HFF-Myc (cell line): ENCODE measurements around the gene HCAR1.

ENCODE experiments used
- DNase-seq: peaks from one replicate; pipeline ENCODE4 v3.0.0-alpha.2; 2011; ENCODE audit warnings: low read depth; ENCODE audit errors: extremely low read depth
- H3K4me3 ChIP-seq: replicated peaks from 2 replicates; pipeline ENCODE4 v1.5.1; 2011; ENCODE audit warnings: low read depth, mild to moderate bottlenecking, control low read depth, low read length
- CTCF ChIP-seq: IDR thresholded peaks from 2 replicates; pipeline ENCODE4 v1.5.1; 2012; ENCODE audit warnings: mild to moderate bottlenecking, low read depth, low read length, control low read depth; ENCODE audit errors: missing control alignments

The HCAR1 gene

GRCh38 chr12:122732170-122732569 is 1.5 kb upstream of the HCAR1 start:
- DNase-seq, result no peak
- H3K4me3 ChIP-seq, result no peak overlapping the region
- TF ChIP-seq CTCF, result no peak

- no peak for TF ChIP-seq CTCF
- DNase-seq, result no peak
- H3K4me3 ChIP-seq, result no peak overlapping the region
These were observed 945 bp downstream of the HCAR1 start for GRCh38 chr12:122729583-122730214.

GRCh38 chr12:122726080-122726558 is 4.5 kb downstream of the HCAR1 start:
- TF ChIP-seq CTCF, result no peak
- no peak for DNase-seq
- H3K4me3 ChIP-seq, result no peak overlapping the region

- no peak for TF ChIP-seq CTCF
- no peak for DNase-seq
- H3K4me3 ChIP-seq, result no peak overlapping the region
These were observed 5.1 kb downstream of the HCAR1 start for GRCh38 chr12:122725452-122726079.

GRCh38 chr12:122724641-122725243 is 5.9 kb downstream of the HCAR1 start:
- DNase-seq, result no peak
- no peak for TF ChIP-seq CTCF
- no peak overlapping the region for H3K4me3 ChIP-seq

GRCh38 chr12:122722387-122722786 is 8.3 kb downstream of the HCAR1 start:
- no peak for DNase-seq

More at GRCh38 chr12:122722387-122722786, 8.3 kb downstream of the HCAR1 start:
- no peak overlapping the region for H3K4me3 ChIP-seq
- TF ChIP-seq CTCF, result no peak
